ENCODE results near the gene MTHFD1.

The MTHFD1 gene

DNA sequence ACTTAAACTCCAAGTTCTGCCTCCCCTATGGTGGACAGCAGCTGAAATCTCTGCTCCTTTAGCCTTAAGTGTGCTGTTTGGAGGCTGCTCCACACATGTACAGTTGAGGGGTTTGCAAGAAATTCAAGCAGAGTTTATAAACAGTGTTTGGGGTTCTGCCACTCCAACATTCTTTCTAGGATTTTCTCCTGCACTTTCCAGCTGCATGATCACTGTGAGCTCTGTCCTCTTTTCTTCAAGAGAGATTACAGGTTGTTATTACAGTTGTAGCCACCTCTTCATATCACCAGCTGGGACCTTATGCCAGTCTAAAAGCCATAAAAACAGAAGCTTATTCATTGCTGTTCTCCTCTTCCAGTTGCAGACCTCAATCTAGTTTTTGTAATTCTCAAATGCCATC, 107.1 kb downstream of the MTHFD1 start:
- DNase-seq (ENCODE audit: low read depth) = no peak

DNA sequence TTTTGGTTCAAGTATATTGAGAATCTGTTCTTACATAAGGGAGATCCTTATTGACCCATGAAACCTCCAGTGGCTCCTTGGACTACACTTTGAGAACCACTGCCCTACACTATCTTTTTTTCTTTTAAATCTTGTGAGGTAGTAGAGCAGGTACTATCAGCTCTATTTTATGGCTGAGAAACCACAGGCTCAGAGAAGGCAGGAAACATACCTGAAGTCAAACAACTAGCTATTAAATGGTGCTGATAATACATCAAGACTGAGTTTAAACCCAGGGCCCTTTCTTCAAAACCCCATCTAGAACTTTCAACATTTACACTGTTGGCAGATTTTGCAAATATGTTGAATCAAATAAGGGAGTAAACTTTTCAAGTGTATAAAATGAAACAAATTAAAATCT, 108.6 kb downstream of the MTHFD1 start:
- no peak for DNase-seq (ENCODE audit: low read depth)

DNA sequence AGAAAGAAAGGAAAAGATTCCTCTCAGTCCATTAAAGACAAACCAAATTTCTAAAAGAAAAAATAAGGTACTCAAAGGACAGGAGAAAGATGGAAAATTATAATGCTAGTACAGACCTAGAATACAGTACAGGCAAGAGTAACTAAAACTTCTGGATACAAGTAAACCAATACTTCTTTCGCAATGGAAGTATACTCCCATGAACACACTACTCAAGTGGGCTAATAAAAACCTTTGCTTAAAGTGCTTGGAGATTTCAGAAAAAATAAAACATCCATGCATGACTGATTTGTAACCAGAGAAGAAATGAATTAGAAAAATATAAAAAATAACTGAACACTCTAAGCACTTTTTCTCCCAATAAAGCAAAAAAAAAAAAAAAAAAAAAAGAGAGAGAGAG, 111.9 kb downstream of the MTHFD1 start:
- DNase-seq (ENCODE audit: low read depth) = peak; percentile 6

DNA sequence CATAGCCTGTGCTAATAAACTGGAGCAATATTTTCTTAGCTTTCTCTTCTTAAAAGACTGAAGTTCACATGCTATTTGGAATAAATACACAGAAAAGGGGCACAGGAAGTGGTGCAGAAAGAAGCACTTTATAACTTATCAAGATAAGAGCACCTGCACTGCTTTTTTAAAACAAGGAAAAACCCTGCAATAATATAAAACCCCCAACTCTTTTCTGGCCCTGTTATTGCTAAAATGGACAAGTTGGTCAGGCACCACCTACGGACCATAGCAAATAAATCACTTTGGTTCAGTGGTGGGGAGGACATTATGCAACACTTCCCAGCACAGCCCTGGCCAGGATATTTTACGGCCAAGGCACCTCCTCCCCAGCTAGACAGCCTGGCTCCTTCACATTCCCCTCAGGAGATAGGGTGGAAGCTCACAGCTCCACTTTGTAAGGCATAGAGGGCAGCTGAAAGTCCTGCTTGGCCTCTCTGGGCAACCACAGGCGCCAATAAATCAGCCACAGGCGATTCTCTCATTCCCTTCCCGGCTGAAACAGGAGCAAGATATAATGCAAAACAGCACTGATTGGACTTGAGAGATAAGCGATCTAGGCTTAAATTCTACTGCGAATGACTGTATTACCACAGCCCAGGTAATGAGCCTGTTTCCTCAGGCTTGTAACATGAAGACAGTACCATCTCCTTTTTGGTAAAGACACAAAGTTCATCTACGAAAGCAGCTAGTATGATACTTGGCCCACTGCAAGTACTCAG, 113.4 kb downstream of the MTHFD1 start:
- peak; percentile 87 for DNase-seq (ENCODE audit: low read depth)

DNA sequence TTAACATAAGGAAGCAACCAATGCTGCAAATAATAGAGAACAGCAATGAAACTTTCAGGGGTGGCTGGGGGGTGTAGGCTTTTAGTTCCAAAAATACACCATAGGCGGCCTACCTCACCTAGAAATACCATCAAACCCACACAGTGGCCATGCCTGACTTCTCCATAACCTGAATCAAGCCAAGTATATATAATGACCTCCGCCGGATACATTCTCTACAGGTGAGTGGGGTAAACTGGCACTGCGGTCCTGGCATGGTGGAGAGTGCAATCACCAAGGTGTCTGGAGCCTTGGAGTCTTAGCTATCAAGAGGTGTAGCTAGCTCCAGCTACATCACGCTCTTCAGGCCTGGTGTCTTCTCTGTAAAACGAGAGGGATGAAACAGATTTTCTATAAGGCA, 114.3 kb downstream of the MTHFD1 start:
- no peak for DNase-seq (ENCODE audit: low read depth)

DNA sequence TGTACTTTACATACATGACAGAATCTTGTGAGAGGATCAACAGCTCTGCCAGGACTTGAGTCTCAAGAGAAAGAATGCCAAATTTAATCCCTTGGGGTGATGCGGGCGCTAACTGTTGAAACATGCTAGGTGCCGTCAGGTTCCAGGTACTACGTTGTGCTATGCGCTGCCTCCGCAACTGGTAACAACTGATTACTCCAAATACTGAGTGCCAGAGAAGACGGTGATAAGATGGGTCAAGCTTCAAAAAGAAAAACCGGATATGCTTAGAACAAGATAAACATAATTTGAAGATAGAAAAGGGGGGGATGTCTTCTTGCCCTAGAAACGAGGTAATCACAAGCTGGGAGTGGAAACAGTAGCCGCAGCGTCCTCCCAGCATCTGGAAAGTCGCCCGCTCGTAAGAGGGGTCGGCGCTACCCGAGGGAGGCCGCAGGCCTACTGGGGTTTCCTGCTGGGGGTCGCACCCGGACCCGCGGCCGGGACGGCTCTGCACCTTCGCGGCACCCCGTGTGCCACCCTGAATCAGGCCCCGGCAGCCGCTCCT, 114.8 kb downstream of the MTHFD1 start:
- DNase-seq (ENCODE audit: low read depth) = no peak

DNA sequence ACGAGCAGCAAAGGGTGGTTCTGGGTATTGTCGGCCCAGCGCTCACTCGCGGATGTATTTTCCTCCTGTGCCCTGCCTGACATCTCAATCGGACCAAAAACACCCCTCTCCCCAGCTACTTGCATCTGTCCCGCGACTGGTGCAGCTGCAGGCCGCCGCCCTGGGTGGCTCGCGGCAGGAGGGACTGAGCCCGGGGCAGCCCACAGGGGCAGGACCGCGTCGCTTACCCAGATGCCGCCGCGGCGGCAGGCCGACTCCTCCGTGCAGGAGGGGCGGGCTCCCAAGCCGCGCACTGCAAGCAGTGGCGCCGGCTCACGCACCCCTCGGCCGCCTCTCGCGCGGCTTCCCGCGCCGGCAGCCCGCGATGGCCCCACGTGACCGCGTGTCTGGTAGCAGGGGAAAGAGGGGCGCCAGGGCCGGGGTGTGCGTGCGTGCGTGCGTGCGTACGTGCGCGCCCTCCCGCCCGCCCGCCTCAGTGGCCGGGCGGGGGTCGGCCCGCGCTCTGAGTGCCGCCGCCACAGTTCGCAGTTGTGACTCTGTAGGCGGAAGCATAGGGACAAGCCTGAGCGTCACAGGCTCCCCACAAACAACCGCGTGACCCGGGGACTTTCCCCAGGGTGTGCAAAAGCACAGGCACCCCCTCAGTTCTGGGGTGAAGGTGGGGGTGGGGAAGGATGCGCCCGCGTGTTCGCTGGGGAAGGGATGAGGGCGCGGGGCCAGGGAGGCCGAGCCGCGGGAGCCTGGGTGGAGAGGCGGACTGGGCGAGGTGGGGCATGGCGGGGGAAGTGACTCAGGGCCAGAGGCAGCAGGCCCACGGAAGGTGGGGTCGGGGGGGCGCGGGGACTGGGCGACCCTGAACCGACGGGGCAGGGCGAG, 115.5 kb downstream of the MTHFD1 start, which contains the start of gene ZBTB25:
Gene ZBTB25 (minus strand): TSS at position 405 of the 876 bp plus-strand sequence. CDS start 13,305 bp downstream, outside the sequence.
- DNase-seq (ENCODE audit: low read depth) = peak; percentile 95

DNA sequence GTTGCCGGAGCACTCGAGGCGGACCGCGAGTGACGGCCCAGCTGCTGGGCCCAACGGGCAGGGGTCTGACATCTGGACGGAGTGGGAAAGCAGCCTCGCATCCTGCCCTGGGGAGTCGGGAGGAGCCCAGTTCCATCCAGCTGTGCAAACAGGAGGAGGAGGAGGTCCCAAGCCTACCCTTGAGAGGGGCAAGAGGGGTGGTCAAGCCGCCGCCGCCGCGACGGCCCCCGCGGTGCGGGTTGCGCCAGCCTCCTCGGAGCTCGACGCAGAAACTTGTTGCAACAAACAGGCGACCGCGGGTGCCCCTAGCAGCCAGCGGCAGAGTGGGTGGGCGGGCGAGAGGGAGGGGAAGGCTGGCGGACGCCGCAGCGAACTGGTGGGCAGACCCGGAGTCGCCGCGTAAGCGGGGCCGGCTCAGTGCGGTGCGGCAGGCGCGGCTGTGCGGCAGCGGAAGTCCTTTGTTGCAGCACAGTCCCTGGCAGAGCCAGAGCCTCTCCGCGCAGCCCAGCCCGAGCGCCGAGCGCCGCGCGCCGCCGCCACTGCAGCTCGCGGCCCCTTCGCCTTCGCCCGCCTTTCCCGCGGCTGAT, 116.2 kb downstream of the MTHFD1 start, which contains the start of gene ZBTB1:
Gene ZBTB1 (plus strand): TSS at position 461 of the 587 bp plus-strand sequence. CDS start 16,735 bp downstream, outside the sequence.
- DNase-seq (ENCODE audit: low read depth) = peak; percentile 91

DNA sequence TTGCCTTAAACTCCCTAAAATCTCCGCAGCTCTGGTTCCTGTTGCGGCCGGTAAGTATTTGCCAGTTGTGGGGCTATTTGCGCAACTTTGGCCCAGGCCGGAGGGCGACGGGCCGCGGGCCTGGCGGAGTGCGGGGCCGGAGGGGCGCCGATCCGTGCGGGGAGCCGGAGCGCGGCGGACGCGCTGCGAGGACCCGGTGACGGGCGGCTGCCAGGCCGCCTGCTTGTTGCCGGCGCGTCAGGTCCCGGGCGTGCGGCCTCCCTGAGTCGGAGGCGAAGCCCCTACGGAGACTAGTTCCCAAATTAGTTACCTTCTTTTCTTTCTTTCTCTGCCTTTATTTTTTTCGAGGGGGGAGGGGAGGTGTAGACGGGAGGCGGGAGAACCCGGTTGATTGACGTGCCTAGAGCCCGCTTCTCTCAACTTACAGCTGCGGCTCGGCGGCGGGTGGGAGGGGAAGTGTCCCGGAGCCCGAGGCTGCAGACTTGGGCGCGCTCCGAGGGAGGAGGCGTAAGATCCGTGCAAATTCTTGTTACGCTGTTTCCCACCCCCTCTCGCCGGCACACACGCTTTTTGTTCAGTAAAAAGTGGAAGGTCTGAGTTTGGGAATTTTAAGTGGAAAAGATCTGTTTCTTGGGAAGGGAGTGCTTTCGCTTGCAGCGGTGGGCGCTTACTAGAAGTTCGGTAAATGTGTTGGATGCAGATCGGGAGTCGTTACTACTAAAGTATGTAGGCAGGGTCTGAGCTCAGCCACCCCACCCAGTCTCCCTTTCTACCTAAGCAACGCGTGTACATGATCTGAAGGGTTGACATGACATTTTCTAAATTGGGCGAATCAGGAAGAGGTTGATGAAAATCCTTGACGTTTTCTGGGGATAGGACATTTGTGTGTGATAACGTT, 117.0 kb downstream of the MTHFD1 start:
- peak; percentile 91 for DNase-seq (ENCODE audit: low read depth)

DNA sequence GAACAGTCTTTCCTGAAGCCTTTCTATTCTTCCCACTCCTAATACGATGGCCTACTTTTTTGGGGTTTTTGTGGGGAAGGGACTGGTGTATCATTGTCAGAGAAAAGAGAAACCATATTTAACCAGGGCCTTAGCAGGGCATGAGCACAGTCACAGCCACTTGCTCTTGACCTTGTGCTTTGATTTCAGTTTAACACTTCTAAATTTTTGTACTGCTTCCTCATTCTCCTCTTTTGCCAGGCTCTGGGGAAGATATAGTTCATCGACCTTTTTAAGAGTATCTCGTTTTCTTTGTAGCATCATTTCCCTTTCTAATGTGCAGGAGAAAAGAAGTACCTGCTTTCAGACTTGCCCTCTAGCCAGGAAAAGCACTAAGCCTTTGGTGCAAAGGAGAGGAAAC, 118.6 kb downstream of the MTHFD1 start:
- no peak for DNase-seq (ENCODE audit: low read depth)

DNA sequence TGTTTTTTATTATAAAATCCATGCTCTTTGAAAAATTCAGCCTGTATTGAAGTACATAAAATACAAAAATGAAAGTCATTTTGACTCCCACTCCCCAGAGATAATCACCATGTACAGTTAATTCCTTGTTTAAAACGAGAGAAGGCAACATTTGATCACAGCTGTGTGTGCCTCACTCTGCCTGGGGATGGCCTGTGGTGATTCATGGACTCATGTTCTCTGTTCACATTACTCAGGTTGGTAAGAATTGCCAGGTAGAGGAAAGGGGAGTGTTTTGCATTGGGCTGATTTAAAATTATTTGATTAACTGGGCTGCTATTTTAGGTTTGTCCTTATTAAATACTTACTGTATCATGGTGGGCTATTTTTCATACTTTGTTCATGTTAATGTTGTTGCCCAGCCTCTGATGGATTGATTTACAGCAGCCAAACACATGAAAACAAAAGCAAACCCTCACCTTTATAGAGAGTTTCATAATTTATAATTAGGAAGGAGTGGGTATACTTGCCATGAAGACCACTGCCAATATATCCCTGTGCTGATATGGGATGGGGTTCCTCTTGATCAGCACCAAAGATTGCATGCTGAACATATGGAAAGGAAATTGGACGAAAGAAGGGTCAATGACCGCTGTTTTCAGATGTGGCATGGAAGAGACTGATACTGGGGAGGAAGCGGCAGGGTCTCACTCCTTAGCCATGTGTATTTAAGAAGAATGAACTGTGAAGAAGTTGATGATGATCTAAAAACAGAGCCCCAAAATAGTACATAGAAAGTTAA, 119.4 kb downstream of the MTHFD1 start:
- DNase-seq (ENCODE audit: low read depth) = no peak

DNA sequence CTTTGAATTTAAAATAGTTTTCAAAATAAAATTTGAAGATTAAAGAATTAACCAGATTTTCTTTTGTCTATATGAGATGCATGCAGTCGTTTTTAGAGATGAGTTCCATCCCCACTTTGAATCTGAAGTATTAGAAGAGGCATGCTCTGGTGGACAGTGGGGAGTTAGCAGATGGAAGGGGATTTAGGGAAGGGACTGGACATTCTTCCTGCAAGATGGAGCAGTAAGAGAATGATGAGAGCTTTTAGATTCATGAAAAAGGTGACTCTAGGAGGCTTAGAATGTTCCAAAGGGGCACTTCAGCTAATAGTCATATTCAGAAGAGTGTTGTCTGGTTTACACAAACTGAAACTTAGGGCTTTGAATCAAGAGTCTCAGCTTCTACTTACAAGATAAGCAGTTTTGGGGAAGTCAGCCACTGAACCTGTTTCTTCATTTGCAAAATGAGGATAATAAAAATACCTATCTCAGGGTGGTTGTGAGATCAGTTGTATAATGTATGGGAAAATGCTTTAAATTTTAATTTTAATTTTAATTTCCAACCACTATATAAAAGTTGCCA, 120.1 kb downstream of the MTHFD1 start:
- DNase-seq (ENCODE audit: low read depth) = no peak

DNA sequence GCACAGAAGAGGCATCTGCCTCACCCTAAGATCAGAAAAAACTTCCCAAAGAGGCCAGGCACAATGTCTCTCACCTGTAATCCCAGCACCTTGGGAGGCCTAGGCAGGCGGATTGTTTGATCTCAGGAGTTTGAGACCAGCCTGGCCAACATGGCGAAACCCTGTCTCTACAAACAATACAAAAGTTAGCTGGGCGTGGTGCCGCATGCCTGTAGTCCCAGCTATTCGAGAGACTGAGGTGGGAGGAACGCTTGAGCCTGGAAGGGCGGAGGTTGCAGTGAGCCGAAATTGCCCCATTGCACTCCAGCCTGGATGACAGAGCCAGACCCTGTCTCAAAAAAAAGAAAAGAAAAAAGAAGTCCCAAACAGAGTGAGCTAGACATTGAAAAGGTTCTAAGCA, 120.9 kb downstream of the MTHFD1 start:
- no peak for DNase-seq (ENCODE audit: low read depth)
